GM18867 (cell line): Measurements from ENCODE around the gene IQSEC2.
A peak's percentile ranks its signal among the peaks of the same experiment; 100 is the strongest.

Experiments used
- ATAC-seq: cut with Tn5 transposase; IDR thresholded peaks from one replicate; pipeline ENCODE4 v1.9.1; 2021; ENCODE audit warnings: mild to moderate bottlenecking, moderate library complexity; ENCODE audit not compliant: unreplicated experiment

Gene IQSEC2

GRCh38 chrX:53281321-53281822 is at the start of gene IQSEC2:
TSS of gene IQSEC2 (minus strand) at chrX:53281584.
- ATAC-seq: no peak

- ATAC-seq: no peak
These were observed 48.9 kb upstream of the IQSEC2 start for GRCh38 chrX:53330331-53330730.

GRCh38 chrX:53324803-53325202 is 43.4 kb upstream of the IQSEC2 start:
- no peak for ATAC-seq

GRCh38 chrX:53324085-53324484 is 42.7 kb upstream of the IQSEC2 start:
- ATAC-seq: no peak

GRCh38 chrX:53323196-53323595 is 41.8 kb upstream of the IQSEC2 start:
- no peak for ATAC-seq

- no peak for ATAC-seq
These were observed 40.6 kb upstream of the IQSEC2 start for GRCh38 chrX:53321943-53322497.

GRCh38 chrX:53321230-53321942 is 40.0 kb upstream of the IQSEC2 start:
- ATAC-seq: no peak

- no peak for ATAC-seq
These were observed 39.3 kb upstream of the IQSEC2 start for GRCh38 chrX:53320543-53321229.

GRCh38 chrX:53319614-53320542 is 38.5 kb upstream of the IQSEC2 start:
- ATAC-seq: no peak

GRCh38 chrX:53318766-53319353 is 37.5 kb upstream of the IQSEC2 start:
- no peak for ATAC-seq

GRCh38 chrX:53317365-53318069 is 36.1 kb upstream of the IQSEC2 start:
- ATAC-seq: peak; percentile 77

- no peak for ATAC-seq
These were observed 35.5 kb upstream of the IQSEC2 start for GRCh38 chrX:53316860-53317237.

- ATAC-seq: no peak
These were observed 34.9 kb upstream of the IQSEC2 start for GRCh38 chrX:53316111-53316859.

- no peak for ATAC-seq
These were observed 32.3 kb upstream of the IQSEC2 start for GRCh38 chrX:53313728-53314105.

- ATAC-seq: peak; percentile 68
These were observed 31.8 kb upstream of the IQSEC2 start for GRCh38 chrX:53312946-53313727.

- no peak for ATAC-seq
These were observed 28.5 kb upstream of the IQSEC2 start for GRCh38 chrX:53309837-53310236.

- ATAC-seq: no peak
These were observed 27.5 kb upstream of the IQSEC2 start for GRCh38 chrX:53308836-53309235.
